Liver (tissue), 9 donors: ENCODE data around the gene FAM83G. TPM values are rescaled to one million over a fixed set of nuclear protein-coding genes. Genes with fewer than 3 reads are reported as not detected.
A peak's percentile ranks its signal among the peaks of the same experiment; 100 is the strongest.

Experiments used
- DNase-seq: peaks from one replicate; pipeline ENCODE4 v3.0.0-alpha.2; 2017; ENCODE audit warnings: low spot score
- H3K27ac ChIP-seq, 2 donors: one replicate each; pipeline ENCODE4 v1.7.0; 2013; ENCODE audit warnings: inconsistent platforms in 2 of 2, low read length in 2 of 2, control low read depth in 1 of 2, low read depth in 1 of 2, mild to moderate bottlenecking in 1 of 2
- H3K27me3 ChIP-seq, 4 donors: one replicate each; pipeline versions ENCODE4 v1.6.1 to v1.7.0; 2013; ENCODE audit warnings: low read length in 3 of 4, inconsistent platforms in 1 of 4, mild to moderate bottlenecking in 1 of 4, moderate library complexity in 1 of 4; ENCODE audit not compliant: control insufficient read depth in 4 of 4, insufficient read depth in 4 of 4
- H3K36me3 ChIP-seq, 4 donors: one replicate each; pipeline versions ENCODE4 v1.6.1 to v1.7.0; 2013; ENCODE audit warnings: low read length in 3 of 4, mild to moderate bottlenecking in 3 of 4, low read depth in 1 of 4, moderate library complexity in 1 of 4; ENCODE audit not compliant: control insufficient read depth in 4 of 4, insufficient read depth in 3 of 4
- H3K4me1 ChIP-seq, 4 donors: one replicate each; pipeline versions ENCODE4 v1.6.1 to v1.7.0; 2013; ENCODE audit warnings: low read length in 3 of 4, mild to moderate bottlenecking in 3 of 4, moderate library complexity in 1 of 4; ENCODE audit not compliant: control insufficient read depth in 4 of 4, insufficient read depth in 4 of 4
- H3K4me3 ChIP-seq, 3 donors: one replicate each; pipeline versions ENCODE4 v1.6.1 to v1.7.0; 2013; ENCODE audit warnings: low read length in 3 of 3, control low read depth in 1 of 3, low read depth in 1 of 3, mild to moderate bottlenecking in 1 of 3
- H3K9ac ChIP-seq, 2 donors: one replicate each; pipeline ENCODE4 v1.7.0; 2013; ENCODE audit warnings: low read length in 2 of 2, mild to moderate bottlenecking in 2 of 2, moderate library complexity in 2 of 2, control low read depth in 1 of 2, low read depth in 1 of 2
- H3K9me3 ChIP-seq, 4 donors: one replicate each; pipeline versions ENCODE4 v1.6.1 to v1.7.0; 2013; ENCODE audit warnings: low read length in 3 of 4; ENCODE audit not compliant: control insufficient read depth in 4 of 4
- EGR1 ChIP-seq, 2 donors: IDR thresholded peaks; 2 replicates each; pipeline ENCODE4 v1.6.1; 2016 to 2018; ENCODE audit warnings: antibody characterized with exemption in 2 of 2, low read depth in 2 of 2
- FOXA1 ChIP-seq: IDR thresholded peaks from 2 replicates; pipeline ENCODE4 v1.6.1; 2016; ENCODE audit warnings: antibody characterized with exemption
- FOXA2 ChIP-seq: IDR thresholded peaks from 2 replicates; pipeline ENCODE4 v1.6.1; 2016; ENCODE audit warnings: antibody characterized with exemption
- HNF4A ChIP-seq, 2 donors: conservative IDR thresholded peaks; 2 replicates each; pipeline ENCODE4 v1.6.1; 2016; ENCODE audit warnings: antibody characterized with exemption in 2 of 2, mild to moderate bottlenecking in 2 of 2
- HNF4G ChIP-seq: IDR thresholded peaks from 2 replicates; pipeline ENCODE4 v1.6.1; 2016; ENCODE audit warnings: antibody characterized with exemption
- JUND ChIP-seq, 2 donors: IDR thresholded peaks; 2 replicates each; pipeline ENCODE4 v1.6.1; 2016; ENCODE audit warnings: antibody characterized with exemption in 2 of 2
- RAD21 ChIP-seq, 2 donors: IDR thresholded peaks; 2 replicates each; pipeline ENCODE4 v1.6.1; 2016; ENCODE audit warnings: antibody characterized with exemption in 2 of 2, mild to moderate bottlenecking in 2 of 2
- RXRA ChIP-seq, 2 donors: IDR thresholded peaks; 2 replicates each; pipeline ENCODE4 v1.6.1; 2017 to 2018; ENCODE audit warnings: antibody characterized with exemption in 2 of 2, mild to moderate bottlenecking in 1 of 2
- SP1 ChIP-seq: IDR thresholded peaks from 2 replicates; pipeline ENCODE4 v1.6.1; 2018; ENCODE audit warnings: antibody characterized with exemption, mild to moderate bottlenecking
- TAF1 ChIP-seq: conservative IDR thresholded peaks from 2 replicates; pipeline ENCODE4 v1.6.1; 2016; ENCODE audit warnings: antibody characterized with exemption, mild to moderate bottlenecking
- YY1 ChIP-seq: IDR thresholded peaks from 2 replicates; pipeline ENCODE4 v1.6.1; 2016; ENCODE audit warnings: antibody characterized with exemption, mild to moderate bottlenecking
- WGBS: extraction: QIAGEN DNeasy Blood & Tissue Kit; methylation state at CpG from one replicate; pipeline ENCODE4 v1.1.7; 2013; 5-methylcytosine and 5-hydroxymethylcytosine counted together
- polyA plus RNA-seq, 2 donors: library from polyadenylated mRNA; stranded (reverse) in 1 of 2; unstranded in 1 of 2; fragments of 200-250 nt in 1 of 2; fragments of >200 nt in 1 of 2; fragmentation: Nextera tagmentation in 1 of 2; extraction: Ambion mirVana in 1 of 2; gene quantifications; one replicate each; pipeline versions ENCODE4 v1.2.1 to v1.2.3, GENCODE V29; 2013 to 2015
- total RNA-seq, 2 donors: library from RNA; depleted of rRNA; stranded (reverse); fragments of >200 nt; gene quantifications; one replicate each; pipeline ENCODE4 v1.2.3, GENCODE V29; 2014
- TF ChIP-seq, protein P1 (sequence below): fragments of 150-350 bp; IDR thresholded peaks from 2 replicates; pipeline ENCODE4 v1.5.1; 2017; ENCODE audit warnings: improper control_type of control experiment, low read depth, low read length; ENCODE audit not compliant: missing input control
- TF ChIP-seq, protein P2 (sequence below): IDR thresholded peaks from 2 replicates; pipeline ENCODE4 v1.6.1; 2016; ENCODE audit warnings: antibody characterized with exemption
- TF ChIP-seq, protein P3 (sequence below): IDR thresholded peaks from 2 replicates; pipeline ENCODE4 v1.6.1; 2016; ENCODE audit warnings: antibody characterized with exemption, mild to moderate bottlenecking
- TF ChIP-seq, protein P4 (sequence below): IDR thresholded peaks from 2 replicates; pipeline ENCODE4 v1.6.1; 2016; ENCODE audit warnings: antibody characterized with exemption
- TF ChIP-seq, protein P5 (sequence below): IDR thresholded peaks from 2 replicates; pipeline ENCODE4 v1.6.1; 2016; ENCODE audit warnings: antibody characterized with exemption
- donor health status: healthy.
- donor health status: healthy.
- donor health status: healthy.
- donor health status: healthy.
- donor health status: healthy.

The FAM83G gene
- total and polyA plus RNA-seq, 4 donors = 5.2 to 25.0 (median 11.5) TPM

DNA sequence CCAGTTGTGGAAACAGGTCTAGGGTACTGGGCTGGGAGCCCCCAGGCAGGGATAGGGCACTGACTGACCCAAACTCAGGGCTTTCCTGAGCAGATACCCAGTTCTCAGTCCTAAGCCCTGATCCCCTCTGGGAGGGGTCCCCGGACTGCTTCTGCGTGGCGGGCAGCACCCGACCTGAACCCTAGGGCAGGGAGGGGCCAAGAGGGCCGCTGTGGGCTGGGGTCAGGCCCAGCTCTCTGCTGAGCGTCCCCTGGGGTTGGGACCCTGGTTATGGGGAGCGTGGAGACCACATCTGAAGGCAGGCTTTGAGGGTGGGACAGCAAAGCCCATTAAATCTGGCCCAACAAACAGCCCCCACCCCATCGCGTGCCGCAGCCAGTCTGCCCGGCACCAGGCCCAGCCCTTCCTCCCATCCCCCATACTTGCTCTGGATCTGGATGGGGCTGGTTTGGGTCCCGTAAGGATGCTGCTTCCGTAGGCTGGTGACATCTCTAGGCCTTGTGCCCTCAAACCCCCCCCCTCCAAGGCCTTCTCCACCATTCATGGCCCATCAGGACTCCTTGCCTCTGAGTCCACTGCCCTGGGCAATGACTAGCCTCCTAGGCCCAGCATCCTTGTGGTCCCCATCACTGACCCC lies 691 bp upstream of the FAM83G start:
- Histone ChIP-seq H3K36me3 (no peaks in the 10 kb centered on the region), H3K9me3 (no peaks in the 10 kb centered on the region), H3K9ac (peak overlapping the region; percentile 2 to 10), H3K4me1 (peaks cover 7 to 55% (median 45%) of the 10 kb centered on the region in 4 donors), H3K27me3 (no peaks in the 10 kb centered on the region), H3K4me3 (peak overlapping the region in 1 of 3 donors; percentile 86), H3K27ac (peak overlapping the region; percentile 90 to 93)
- TF ChIP-seq EGR1 (IDR thresholded peaks at IDR 0.05; ENCODE audit: low read depth in 2 of 2) = no peak
- TF ChIP-seq YY1 = no peak
- no peak for TF ChIP-seq FOXA2
- no peak for TF ChIP-seq SP1
- TF ChIP-seq, protein P1, sequence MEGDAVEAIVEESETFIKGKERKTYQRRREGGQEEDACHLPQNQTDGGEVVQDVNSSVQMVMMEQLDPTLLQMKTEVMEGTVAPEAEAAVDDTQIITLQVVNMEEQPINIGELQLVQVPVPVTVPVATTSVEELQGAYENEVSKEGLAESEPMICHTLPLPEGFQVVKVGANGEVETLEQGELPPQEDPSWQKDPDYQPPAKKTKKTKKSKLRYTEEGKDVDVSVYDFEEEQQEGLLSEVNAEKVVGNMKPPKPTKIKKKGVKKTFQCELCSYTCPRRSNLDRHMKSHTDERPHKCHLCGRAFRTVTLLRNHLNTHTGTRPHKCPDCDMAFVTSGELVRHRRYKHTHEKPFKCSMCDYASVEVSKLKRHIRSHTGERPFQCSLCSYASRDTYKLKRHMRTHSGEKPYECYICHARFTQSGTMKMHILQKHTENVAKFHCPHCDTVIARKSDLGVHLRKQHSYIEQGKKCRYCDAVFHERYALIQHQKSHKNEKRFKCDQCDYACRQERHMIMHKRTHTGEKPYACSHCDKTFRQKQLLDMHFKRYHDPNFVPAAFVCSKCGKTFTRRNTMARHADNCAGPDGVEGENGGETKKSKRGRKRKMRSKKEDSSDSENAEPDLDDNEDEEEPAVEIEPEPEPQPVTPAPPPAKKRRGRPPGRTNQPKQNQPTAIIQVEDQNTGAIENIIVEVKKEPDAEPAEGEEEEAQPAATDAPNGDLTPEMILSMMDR = no peak
- no peak for TF ChIP-seq HNF4G
- TF ChIP-seq, protein P2, sequence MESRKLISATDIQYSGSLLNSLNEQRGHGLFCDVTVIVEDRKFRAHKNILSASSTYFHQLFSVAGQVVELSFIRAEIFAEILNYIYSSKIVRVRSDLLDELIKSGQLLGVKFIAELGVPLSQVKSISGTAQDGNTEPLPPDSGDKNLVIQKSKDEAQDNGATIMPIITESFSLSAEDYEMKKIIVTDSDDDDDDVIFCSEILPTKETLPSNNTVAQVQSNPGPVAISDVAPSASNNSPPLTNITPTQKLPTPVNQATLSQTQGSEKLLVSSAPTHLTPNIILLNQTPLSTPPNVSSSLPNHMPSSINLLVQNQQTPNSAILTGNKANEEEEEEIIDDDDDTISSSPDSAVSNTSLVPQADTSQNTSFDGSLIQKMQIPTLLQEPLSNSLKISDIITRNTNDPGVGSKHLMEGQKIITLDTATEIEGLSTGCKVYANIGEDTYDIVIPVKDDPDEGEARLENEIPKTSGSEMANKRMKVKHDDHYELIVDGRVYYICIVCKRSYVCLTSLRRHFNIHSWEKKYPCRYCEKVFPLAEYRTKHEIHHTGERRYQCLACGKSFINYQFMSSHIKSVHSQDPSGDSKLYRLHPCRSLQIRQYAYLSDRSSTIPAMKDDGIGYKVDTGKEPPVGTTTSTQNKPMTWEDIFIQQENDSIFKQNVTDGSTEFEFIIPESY = no peak
- TF ChIP-seq, protein P3, sequence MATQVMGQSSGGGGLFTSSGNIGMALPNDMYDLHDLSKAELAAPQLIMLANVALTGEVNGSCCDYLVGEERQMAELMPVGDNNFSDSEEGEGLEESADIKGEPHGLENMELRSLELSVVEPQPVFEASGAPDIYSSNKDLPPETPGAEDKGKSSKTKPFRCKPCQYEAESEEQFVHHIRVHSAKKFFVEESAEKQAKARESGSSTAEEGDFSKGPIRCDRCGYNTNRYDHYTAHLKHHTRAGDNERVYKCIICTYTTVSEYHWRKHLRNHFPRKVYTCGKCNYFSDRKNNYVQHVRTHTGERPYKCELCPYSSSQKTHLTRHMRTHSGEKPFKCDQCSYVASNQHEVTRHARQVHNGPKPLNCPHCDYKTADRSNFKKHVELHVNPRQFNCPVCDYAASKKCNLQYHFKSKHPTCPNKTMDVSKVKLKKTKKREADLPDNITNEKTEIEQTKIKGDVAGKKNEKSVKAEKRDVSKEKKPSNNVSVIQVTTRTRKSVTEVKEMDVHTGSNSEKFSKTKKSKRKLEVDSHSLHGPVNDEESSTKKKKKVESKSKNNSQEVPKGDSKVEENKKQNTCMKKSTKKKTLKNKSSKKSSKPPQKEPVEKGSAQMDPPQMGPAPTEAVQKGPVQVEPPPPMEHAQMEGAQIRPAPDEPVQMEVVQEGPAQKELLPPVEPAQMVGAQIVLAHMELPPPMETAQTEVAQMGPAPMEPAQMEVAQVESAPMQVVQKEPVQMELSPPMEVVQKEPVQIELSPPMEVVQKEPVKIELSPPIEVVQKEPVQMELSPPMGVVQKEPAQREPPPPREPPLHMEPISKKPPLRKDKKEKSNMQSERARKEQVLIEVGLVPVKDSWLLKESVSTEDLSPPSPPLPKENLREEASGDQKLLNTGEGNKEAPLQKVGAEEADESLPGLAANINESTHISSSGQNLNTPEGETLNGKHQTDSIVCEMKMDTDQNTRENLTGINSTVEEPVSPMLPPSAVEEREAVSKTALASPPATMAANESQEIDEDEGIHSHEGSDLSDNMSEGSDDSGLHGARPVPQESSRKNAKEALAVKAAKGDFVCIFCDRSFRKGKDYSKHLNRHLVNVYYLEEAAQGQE = no peak
- TF ChIP-seq HNF4A (conservative IDR thresholded peaks at IDR 0.05) = no peak
- no peak for TF ChIP-seq TAF1
- TF ChIP-seq, protein P4, sequence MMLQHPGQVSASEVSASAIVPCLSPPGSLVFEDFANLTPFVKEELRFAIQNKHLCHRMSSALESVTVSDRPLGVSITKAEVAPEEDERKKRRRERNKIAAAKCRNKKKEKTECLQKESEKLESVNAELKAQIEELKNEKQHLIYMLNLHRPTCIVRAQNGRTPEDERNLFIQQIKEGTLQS = no peak
- no peak for TF ChIP-seq FOXA1
- no peak for TF ChIP-seq JUND (IDR thresholded peaks at IDR 0.05)
- TF ChIP-seq, protein P5, sequence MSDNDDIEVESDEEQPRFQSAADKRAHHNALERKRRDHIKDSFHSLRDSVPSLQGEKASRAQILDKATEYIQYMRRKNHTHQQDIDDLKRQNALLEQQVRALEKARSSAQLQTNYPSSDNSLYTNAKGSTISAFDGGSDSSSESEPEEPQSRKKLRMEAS = no peak
- TF ChIP-seq RXRA (IDR thresholded peaks at IDR 0.05) = no peak
- no peak for TF ChIP-seq RAD21 (IDR thresholded peaks at IDR 0.05)
- 47% methylated on average over 13 of the region's 13 CpGs for whole genome bisulfite sequencing
- no peak for DNase-seq
